Pulmonary artery endothelial cell (primary cell): ENCODE results near the gene ARF4. TPM values are rescaled to one million over a fixed set of nuclear protein-coding genes. Genes with fewer than 3 reads are reported as not detected.
"Not testable (repeated sequence)": the region's sequence is repeated elsewhere in the genome, so short reads cannot be mapped to it uniquely, and the experiment has no call there.

Source experiments
- DNase-seq: peaks from one replicate; pipeline ENCODE4 v3.0.0-alpha.2; 2011; ENCODE audit warnings: low read depth, low spot score
- total RNA-seq: library from RNA; depleted of rRNA; stranded (reverse); fragments of >200 nt; gene quantifications from 2 replicates; pipeline ENCODE4 v1.2.3, GENCODE V29; 2014

The ARF4 gene
- 202 and 214 TPM in 2 replicates for total RNA-seq

GRCh38 chr3:57597127-57597923, at the start of gene ARF4:
Gene ARF4 (minus strand): TSS chr3:57597344. CDS start chr3:57597140, 204 bp downstream.
- DNase-seq = peak; percentile 96

GRCh38 chr3:57646723-57647122, 49.6 kb upstream of the ARF4 start:
- no peak for DNase-seq

- no peak for DNase-seq
Observed at GRCh38 chr3:57644740-57645139, 47.6 kb upstream of the ARF4 start.

DNA sequence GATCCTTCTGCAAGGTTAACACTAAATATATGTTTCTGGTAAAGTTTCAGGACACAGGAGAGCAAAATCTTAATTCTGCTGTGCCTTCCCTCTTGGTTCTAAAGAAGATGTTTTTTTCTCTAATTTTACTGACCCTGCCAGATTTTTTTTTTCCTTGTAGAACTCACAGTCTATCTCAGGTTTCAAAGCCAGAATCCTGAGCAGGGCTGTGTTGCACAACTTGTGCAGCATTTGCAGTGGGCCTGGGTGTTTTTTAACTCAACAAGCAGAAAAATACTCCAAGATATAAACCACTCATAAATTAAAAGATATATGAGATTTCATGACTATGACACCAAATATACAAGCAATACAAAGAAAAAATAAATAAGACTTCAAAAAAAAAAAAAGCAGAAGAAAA, 40.2 kb upstream of the ARF4 start:
- DNase-seq = no peak

DNA sequence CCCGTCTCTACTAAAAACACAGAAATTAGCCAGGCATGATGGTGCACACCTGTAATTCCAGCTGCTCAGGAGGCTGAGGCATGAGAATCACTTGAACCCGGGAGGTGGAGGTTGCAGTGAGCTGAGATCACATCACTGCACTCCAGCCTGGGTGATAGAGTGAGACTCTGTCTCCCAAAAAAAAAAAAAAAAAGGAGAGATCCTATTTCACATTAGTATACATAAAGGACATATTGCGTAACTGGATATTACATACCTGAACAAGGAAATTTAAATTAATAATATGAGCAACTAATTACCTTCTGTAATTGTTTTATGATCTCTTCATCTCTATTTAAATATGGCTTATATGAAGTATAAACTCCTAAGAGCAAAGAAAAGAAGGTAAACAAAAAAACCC, 37.1 kb upstream of the ARF4 start:
- DNase-seq = not testable (repeated sequence)

DNA sequence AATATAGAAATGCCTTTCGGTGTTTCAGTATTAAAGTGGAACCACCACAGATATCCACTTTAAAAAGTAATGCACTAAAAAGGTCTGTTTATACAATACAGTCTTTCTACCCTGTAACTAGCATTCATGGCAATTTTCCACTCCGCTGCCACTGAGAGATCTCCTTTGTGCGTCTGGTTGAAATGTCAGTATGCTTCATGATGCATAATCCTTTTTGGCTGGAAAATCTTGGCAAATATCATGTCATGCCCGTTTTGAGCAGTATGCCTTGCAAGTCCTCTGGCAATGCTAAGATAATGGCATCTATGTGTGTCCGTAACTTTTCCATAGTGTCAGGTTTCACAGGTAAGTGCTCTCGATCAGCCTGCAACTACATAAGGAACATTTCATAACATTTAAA, 30.8 kb upstream of the ARF4 start:
- DNase-seq = no peak

- DNase-seq = no peak
Observed at GRCh38 chr3:57624801-57625200, 27.7 kb upstream of the ARF4 start.

GRCh38 chr3:57622362-57622761, 25.2 kb upstream of the ARF4 start:
- DNase-seq = no peak

DNA sequence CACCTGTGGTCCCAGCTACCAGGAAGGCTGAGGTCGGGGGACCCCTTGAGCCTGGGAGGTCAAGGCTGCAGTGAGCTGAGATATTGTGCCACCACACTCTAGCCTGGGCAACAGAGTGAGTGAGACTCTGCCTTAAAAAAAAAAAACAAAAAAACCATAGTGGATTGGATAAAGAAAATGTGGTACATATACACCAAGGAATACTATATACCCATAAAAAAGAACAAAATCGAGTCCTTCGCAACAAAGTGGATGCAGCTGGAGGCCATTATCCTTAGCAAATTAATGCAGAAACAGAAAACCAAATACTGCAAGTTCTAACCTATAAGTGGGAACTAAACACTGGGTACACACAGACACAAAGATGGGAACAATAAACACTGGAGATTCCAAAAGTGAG, 20.6 kb upstream of the ARF4 start:
- DNase-seq = no peak

DNA sequence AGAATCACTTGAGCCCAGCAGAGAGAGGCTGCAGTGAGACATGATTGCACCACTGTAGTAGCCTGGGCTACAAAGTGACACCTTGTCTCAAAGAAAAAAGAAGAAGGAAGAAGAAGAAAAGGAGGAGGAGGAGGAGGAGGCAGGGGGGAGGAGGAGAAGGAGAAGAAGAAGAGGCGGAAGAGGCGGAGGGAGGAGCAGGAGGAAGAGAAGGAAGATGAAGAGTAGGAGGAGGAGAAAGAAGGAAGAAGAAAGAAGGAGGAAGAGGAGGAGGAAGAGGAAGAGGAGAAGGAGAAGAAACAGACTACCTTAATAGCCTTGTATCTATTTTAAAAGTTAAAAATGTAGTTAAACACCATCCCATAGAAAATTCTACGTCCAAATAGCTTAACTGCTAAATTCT, 19.1 kb upstream of the ARF4 start:
- DNase-seq = no peak

DNA sequence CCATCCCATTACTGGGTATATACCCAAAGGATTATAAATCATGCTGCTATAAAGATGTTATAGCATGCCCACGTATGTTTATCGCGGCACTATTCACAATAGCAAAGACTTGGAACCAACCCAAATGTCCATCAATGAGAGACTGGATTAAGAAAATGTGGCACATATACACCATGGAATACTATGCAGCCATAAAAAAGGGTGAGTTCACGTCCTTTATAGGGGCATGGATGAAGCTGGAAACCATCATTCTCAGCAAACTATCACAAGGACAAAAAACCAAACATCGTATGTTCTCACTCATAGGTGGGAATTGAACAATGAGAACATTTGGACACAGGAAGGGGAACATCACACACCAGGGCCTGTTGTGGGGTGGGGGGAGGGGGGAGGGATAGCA, 14.7 kb upstream of the ARF4 start:
- DNase-seq = not testable (repeated sequence)

GRCh38 chr3:57605683-57606082, 8.5 kb upstream of the ARF4 start:
- no peak for DNase-seq

GRCh38 chr3:57604971-57605370, 7.8 kb upstream of the ARF4 start:
- no peak for DNase-seq

DNA sequence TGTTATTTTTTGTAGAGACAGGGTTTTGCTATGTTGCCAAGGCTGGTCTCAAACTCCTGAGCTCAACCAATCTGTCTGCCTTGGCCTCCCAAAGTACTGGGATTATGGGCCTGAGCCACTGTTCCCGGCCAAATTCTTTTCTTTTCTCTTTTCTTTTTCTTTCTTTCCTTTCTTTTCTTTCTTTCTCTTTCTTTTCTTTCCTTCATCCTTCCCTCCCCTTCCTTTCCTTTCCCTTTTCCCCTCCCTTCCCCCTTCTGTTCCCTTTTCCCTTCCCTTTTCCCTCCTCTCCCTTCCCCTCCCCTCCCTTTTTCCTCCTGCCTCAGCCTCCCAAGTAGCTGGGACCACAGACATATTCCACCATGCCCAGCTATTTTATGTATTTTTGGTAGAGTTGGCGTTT, 3.1 kb upstream of the ARF4 start:
- no peak for DNase-seq

DNA sequence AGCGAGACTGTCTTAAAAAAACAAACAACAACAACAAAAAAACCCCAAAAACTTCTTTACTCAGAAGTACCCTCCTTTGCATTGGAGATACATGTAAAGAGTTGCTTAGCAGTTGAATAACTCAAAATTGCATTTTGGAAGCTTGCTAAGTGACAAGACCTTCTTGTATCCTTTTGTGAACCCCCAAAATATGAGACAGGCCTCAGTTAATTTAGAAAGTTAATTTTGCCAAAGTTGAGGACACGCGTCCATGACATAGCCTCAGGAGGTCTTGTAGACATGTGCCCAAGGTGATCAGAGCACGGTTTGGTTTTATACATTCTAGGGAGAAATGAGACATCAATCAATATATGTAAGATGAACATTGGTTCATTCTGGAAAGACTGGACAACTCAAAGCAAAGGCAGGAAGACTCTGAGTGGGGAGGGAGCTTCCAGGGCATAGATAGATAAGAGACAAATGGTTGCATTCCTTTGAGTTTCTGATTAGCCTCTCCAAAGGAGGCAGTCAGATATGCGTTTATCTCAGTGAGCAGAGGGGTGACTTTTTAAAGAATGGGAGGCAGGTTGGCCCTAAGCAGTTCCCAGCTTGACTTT, 1.7 kb upstream of the ARF4 start:
- DNase-seq = no peak

- peak; percentile 59 for DNase-seq
Observed at GRCh38 chr3:57596495-57597126, 533 bp downstream of the ARF4 start.

GRCh38 chr3:57594576-57594975, 2.6 kb downstream of the ARF4 start:
- no peak for DNase-seq

DNA sequence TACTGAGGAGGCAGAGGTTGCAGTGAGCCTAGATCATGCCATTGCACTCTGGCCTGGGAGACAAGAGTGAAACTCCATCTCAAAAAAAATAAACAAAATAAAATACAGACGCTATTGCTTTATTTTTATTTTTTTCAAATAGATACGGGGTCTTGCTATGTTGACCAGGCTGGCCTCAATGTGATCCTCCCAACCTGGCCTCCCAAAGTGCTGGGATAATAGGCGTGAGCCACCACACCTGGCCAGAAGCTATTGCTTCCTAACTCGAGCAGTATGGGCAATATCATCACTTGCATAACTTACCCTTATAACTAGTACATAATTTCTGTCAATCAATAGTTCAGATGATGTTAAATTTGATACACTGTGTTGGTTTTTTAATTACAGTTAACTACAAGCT, 3.0 kb downstream of the ARF4 start:
- no peak for DNase-seq

- DNase-seq = no peak
Observed at GRCh38 chr3:57592306-57592705, 4.8 kb downstream of the ARF4 start.

- no peak for DNase-seq
Observed at GRCh38 chr3:57587905-57588304, 9.2 kb downstream of the ARF4 start.

DNA sequence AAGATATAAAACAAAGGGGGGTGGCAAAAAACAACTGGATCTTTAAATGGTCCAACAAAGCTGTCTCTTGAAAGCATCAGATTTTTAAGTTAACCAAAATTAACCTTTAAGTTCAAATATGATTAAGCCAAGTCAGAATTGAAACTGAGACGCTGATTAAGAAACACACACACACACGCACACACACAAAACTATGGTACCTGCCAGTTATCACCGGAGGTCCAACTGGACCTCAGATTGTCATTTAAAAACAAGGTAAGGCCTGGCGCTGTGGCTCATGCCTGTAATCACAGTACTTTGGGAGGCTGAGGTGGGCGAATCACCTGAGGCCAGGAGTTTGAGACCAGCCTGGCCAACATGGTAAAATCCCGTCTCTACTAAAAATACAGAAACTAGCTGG, 10.4 kb downstream of the ARF4 start:
- DNase-seq = no peak

GRCh38 chr3:57583544-57583943, 13.6 kb downstream of the ARF4 start:
- DNase-seq = no peak
